Upper lobe of left lung (tissue), 4 donors: ENCODE data around the gene RBM33.

Experiments used
- CTCF ChIP-seq, 6 experiments: fragments of 450-650 bp in 4 of 6; fragments of 200-600 bp in 2 of 6; sonication (generic) in 2 of 6; IDR thresholded peaks; one replicate each; pipeline ENCODE4 v1.5.1; 2016 to 2019; ENCODE audit warnings: antibody characterized with exemption in 6 of 6
- EP300 ChIP-seq, 4 donors: sonication (generic); formaldehyde crosslinking; IDR thresholded peaks; one replicate each; pipeline ENCODE4 v1.5.1; 2017; ENCODE audit warnings: antibody characterized with exemption in 4 of 4, control low read depth in 2 of 4
- POLR2AphosphoS5 ChIP-seq, 2 donors: sonication (generic); formaldehyde crosslinking; IDR thresholded peaks; one replicate each; pipeline ENCODE4 v1.5.1; 2017; ENCODE audit warnings: antibody characterized with exemption in 2 of 2

- TF ChIP-seq CTCF (IDR thresholded peaks at IDR 0.05) (no peak), EP300 (IDR thresholded peaks at IDR 0.05) (no peak), POLR2AphosphoS5 (IDR thresholded peaks at IDR 0.05) (no peak)
Measured at GRCh38 chr7:155746188-155746587, 101.7 kb downstream of the RBM33 start.
